Transverse colon (tissue), 4 donors: ENCODE measurements around the gene DLX2. TPM values are rescaled to one million over a fixed set of nuclear protein-coding genes. Genes with fewer than 3 reads are reported as not detected.

ENCODE experiments used
- DNase-seq: peaks from one replicate; pipeline ENCODE4 v3.0.0-alpha.2; 2019
- H3K27ac ChIP-seq, 4 donors: fragments of 200-600 bp; sonication (generic); 2 replicates each; pipeline ENCODE4 v1.5.1; 2016 to 2018; ENCODE audit warnings: inconsistent platforms in 4 of 4
- H3K27me3 ChIP-seq: fragments of 200-600 bp; sonication (generic); 2 replicates; pipeline ENCODE4 v1.5.1; 2017; ENCODE audit warnings: inconsistent platforms
- H3K36me3 ChIP-seq, 4 donors: fragments of 200-600 bp; sonication (generic); 2 replicates each; pipeline ENCODE4 v1.5.1; 2017 to 2019; ENCODE audit warnings: inconsistent platforms in 4 of 4
- H3K4me1 ChIP-seq, 4 donors: fragments of 200-600 bp; sonication (generic); 2 replicates each; pipeline ENCODE4 v1.5.1; 2017 to 2020; ENCODE audit warnings: inconsistent platforms in 4 of 4
- H3K4me3 ChIP-seq, 4 donors: fragments of 200-600 bp; sonication (generic); 1 replicate in 1 of 4; 2 replicates in 3 of 4; pipeline versions ENCODE4 v1.5.1 to v1.6.1; 2017 to 2019; ENCODE audit warnings: inconsistent platforms in 4 of 4
- H3K9me3 ChIP-seq, 2 donors: fragments of 200-600 bp; sonication (generic); 2 replicates each; pipeline ENCODE4 v1.5.1; 2017 to 2019; ENCODE audit warnings: inconsistent platforms in 2 of 2
- EP300 ChIP-seq: sonication (generic); formaldehyde crosslinking; IDR thresholded peaks from one replicate; pipeline ENCODE4 v1.6.1; 2017; ENCODE audit warnings: antibody characterized with exemption, low read depth
- POLR2A ChIP-seq: fragments of 450-650 bp; IDR thresholded peaks from one replicate; pipeline ENCODE4 v1.6.1; 2016; ENCODE audit warnings: antibody characterized with exemption, mild to moderate bottlenecking, moderate library complexity
- POLR2AphosphoS5 ChIP-seq, 3 donors: sonication (generic); formaldehyde crosslinking; IDR thresholded peaks; one replicate each; pipeline ENCODE4 v1.6.1; 2016; ENCODE audit warnings: antibody characterized with exemption in 3 of 3
- WGBS, 2 donors: methylation state at CpG; one replicate each; pipeline ENCODE4 v1.1.5; 2018; ENCODE audit warnings: low coverage in 1 of 2; 5-methylcytosine and 5-hydroxymethylcytosine counted together
- in situ Hi-C, 4 donors: fragments of 200-750 bp; cut with MboI; loops; one replicate each; pipeline versions ENCODE4 v1.15.0 to v1.15.1; 2017; ENCODE audit warnings: low sequenced_read_pairs in 3 of 4, low pct_ligation_motif_present in 1 of 4, low pct_unique_long_range_greater_than_20kb in 1 of 4
- intact Hi-C: fragments of 100-400 bp; cut with DNase I; formaldehyde crosslinking; loops from one replicate; pipeline ENCODE4 v1.15.1; 2023; ENCODE audit warnings: low total_unique reads
- total RNA-seq, 4 donors: library from RNA; depleted of rRNA; stranded (reverse); fragments of >200 nt; gene quantifications; one replicate each; pipeline ENCODE4 v1.1.0, GENCODE V29; 2016
- TF ChIP-seq, protein P1 (sequence below), 5 experiments: fragments of 200-600 bp in 3 of 5; fragments of 450-650 bp in 2 of 5; sonication (generic) in 3 of 5; IDR thresholded peaks; 1 replicate in 2 of 5; 2 replicates in 3 of 5; pipeline ENCODE4 v1.5.1; 2016 to 2017; ENCODE audit warnings: antibody characterized with exemption in 5 of 5, inconsistent platforms in 3 of 5, mild to moderate bottlenecking in 2 of 5, moderate library complexity in 1 of 5

DLX2 gene
- total RNA-seq, 4 donors from 2014 or later, result 0.16 TPM; not detected in 3

DNA sequence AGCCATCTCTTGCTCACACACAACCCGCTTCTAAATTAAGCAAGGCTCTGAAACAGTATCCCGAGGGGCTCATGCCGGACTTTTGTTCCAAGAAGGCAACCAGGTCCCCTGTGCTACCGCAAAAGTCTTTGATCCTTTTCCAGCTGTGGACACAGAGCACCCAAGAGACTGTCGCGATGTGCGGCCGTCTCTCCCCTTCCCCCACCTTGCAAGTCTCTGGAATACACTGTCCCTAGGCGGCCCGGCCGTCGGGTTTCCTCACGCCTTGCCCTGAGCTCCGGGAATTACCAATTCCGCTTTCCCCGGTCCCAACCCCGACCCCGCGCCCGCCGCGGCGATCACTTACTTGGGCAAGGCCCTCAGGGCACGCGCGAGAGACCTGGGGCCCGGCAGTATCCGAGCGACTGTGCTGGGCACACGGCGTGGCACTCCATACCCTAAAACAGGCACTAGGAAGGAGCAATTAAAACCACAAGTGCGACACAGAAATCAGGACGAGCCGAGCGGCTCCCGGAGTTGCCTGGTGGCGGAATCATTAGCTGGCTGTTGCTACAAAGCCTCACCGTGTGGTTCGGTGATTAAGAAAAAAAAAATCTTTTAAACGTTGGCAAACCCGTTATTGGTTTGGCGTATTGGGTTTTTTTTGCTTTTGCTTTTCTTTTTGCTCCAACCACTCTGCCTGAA, 19.6 kb downstream of the DLX2 start:
- no peak for DNase-seq
- Histone ChIP-seq H3K4me3 (no peak overlapping the region), H3K27ac (no peak overlapping the region), H3K27me3 (peaks cover 99% of the 10 kb centered on the region), H3K36me3 (no peaks in the 10 kb centered on the region), H3K9me3 (no peaks in the 10 kb centered on the region), H3K4me1 (peaks cover 19 to 61% (median 43%) of the 10 kb centered on the region in 4 donors)
- intact Hi-C loops (no loop called here), in situ Hi-C loops (no loop called here)
- WGBS, 2 donors, result 13 to 14% methylated on average over 11 to 35 of the region's 42 CpGs
- no peak for TF ChIP-seq POLR2A
- TF ChIP-seq EP300, result no peak
- no peak for TF ChIP-seq POLR2AphosphoS5 (IDR thresholded peaks at IDR 0.05)
- TF ChIP-seq, protein P1, sequence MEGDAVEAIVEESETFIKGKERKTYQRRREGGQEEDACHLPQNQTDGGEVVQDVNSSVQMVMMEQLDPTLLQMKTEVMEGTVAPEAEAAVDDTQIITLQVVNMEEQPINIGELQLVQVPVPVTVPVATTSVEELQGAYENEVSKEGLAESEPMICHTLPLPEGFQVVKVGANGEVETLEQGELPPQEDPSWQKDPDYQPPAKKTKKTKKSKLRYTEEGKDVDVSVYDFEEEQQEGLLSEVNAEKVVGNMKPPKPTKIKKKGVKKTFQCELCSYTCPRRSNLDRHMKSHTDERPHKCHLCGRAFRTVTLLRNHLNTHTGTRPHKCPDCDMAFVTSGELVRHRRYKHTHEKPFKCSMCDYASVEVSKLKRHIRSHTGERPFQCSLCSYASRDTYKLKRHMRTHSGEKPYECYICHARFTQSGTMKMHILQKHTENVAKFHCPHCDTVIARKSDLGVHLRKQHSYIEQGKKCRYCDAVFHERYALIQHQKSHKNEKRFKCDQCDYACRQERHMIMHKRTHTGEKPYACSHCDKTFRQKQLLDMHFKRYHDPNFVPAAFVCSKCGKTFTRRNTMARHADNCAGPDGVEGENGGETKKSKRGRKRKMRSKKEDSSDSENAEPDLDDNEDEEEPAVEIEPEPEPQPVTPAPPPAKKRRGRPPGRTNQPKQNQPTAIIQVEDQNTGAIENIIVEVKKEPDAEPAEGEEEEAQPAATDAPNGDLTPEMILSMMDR (IDR thresholded peaks at IDR 0.05), result no peak

DNA sequence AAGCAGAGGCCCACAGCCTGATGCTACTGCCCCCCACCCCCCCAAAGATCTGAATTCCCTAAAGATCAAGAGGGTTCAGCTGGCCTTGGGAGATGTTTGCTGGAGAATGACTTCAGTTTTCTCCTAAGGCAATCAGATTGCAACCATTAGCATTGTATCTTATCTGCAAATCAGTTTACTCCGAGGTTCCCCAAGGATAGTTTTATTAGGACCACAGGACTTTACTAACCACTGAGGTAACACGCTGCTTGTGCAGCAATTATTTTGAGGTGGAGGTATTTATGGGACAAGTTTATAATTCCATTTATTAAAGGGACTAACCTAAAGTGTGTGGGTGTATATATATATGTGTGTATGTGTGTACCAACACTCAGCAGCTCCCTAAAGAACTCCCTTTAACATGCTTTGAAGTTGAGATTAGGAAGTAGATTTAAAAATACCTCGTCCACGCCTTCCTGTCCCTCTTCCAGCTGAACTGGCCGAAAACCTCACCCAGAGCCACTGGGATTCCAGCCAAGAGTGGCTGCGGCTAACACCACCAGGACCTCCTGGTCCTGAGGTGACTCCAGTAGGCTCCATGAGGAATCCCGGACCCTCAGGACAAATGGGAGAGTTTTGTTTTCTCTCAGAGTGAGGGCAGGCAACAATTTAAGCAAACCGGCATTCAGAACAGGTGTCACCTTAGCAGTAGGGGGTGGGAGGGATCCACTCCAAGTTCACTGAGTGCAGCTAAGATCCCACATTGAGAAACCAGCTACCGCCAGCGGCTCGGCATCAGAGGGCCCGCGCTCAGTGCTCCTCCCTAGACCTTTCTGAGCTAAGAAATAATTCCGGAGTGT, 20.4 kb downstream of the DLX2 start:
- 19% methylated on average over 14 of the region's 14 CpGs; no CpG with 5 or more reads in 1 of the 2 donors for WGBS, 2 donors

DNA sequence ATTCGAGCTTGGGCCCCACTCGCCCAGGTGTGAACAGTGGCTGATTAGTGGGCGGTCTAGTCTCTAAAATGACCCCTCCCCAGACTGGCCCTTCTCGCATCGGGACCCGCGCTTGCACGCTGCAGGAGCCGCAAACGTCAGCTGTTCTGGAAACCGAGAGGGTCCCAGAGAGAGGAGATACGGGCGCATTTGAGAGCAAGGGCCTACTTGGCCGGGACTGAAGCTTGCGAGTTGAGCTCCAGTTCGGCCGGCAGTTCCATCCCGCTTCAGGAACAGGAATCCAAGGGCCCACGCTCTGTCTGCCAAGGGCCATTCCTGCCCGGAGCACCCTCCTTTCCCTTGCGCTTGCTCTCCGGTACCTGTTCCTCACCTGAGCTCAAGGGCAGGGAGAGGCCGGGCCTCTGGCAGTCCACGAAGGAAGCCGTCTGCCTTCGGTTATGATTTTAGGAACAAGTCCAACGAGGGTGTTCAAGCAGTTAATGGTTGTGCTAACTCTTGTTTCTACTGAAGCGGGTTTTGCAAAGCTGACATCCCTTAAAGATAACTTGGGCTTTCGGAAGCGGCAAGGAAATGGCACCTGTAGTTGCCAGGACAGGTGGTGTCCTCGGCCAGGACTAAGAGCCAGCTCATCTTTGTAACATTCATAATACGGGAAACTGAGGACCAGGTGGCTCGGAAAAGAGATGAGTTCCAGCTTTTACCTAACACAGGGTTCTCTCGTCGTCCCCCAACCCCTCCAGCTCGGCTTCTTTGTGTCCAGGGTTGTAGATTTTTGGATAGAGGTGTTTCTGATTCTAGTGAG, 21.3 kb downstream of the DLX2 start:
- TF ChIP-seq EP300 (no peak), POLR2A (no peak), POLR2AphosphoS5 (IDR thresholded peaks at IDR 0.05) (no peak)
- TF ChIP-seq, protein P1 (IDR thresholded peaks at IDR 0.05), result no peak
- peaks cover 17 to 45% (median 32%) of the 10 kb centered on the region in 4 donors for H3K4me1 ChIP-seq
- no peaks in the 10 kb centered on the region for H3K9me3 ChIP-seq
- 13 to 15% methylated on average over 5 to 35 of the region's 36 CpGs for WGBS, 2 donors
- in situ Hi-C loops (no loop called here), intact Hi-C loops (no loop called here)
- H3K36me3 ChIP-seq, result no peaks in the 10 kb centered on the region
- H3K4me3 ChIP-seq, result no peak overlapping the region
- H3K27me3 ChIP-seq, result peaks cover 82% of the 10 kb centered on the region
- no peak overlapping the region for H3K27ac ChIP-seq
- no peak for DNase-seq

More for the DNA sequence above, 20.4 kb downstream of the DLX2 start:
- Histone ChIP-seq H3K9me3 (no peaks in the 10 kb centered on the region), H3K27ac (no peak overlapping the region), H3K27me3 (peaks cover 91% of the 10 kb centered on the region), H3K4me1 (peaks cover 19 to 54% (median 40%) of the 10 kb centered on the region in 4 donors), H3K4me3 (no peak overlapping the region), H3K36me3 (no peaks in the 10 kb centered on the region)
- in situ Hi-C loops (no loop called here), intact Hi-C loops (no loop called here)
- DNase-seq, result no peak
- TF ChIP-seq POLR2AphosphoS5 (IDR thresholded peaks at IDR 0.05), result no peak

DNA sequence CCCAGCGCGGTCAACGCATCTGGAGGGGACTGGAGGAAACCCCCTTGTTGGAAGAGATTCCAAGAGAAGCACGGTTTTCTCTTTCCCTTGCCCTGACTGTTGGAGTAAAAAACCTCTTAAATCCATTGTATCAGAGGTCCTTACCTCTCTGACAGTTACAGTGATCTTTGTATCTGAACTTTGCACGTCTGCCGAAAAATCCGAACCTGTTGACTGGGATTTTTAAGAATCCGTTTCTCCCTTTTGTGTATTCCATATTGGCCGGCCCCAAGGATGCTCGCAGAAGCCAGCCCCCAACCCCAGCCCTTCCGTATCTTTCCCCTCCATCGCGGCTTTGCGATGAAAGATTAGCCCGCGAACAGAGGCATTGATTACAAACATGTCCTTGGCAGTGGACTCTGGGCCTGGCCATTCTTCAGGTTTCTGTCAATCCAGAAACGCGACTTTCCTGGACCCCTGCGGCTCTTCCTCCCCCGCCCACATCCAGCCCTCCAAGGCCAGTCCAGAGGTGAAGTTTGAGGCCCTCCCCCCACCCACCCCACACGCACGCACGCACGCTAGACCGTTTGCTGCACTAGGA, 22.0 kb downstream of the DLX2 start:
- H3K27me3 ChIP-seq, result peaks cover 75% of the 10 kb centered on the region
- intact Hi-C loops, result no loop called here
- H3K4me1 ChIP-seq, result peaks cover 12 to 38% (median 25%) of the 10 kb centered on the region in 4 donors

More for the DNA sequence above, 22.0 kb downstream of the DLX2 start:
- Histone ChIP-seq H3K36me3 (no peaks in the 10 kb centered on the region), H3K27ac (no peak overlapping the region), H3K4me3 (no peak overlapping the region), H3K9me3 (no peaks in the 10 kb centered on the region)
- WGBS, 2 donors, result 46 to 48% methylated on average over 6 to 25 of the region's 25 CpGs
- no peak for DNase-seq
- in situ Hi-C loops, result no loop called here
- TF ChIP-seq POLR2A (no peak), EP300 (no peak), POLR2AphosphoS5 (IDR thresholded peaks at IDR 0.05) (no peak)
- TF ChIP-seq, protein P1 (IDR thresholded peaks at IDR 0.05), result no peak
